Measurements from ENCODE around the gene ABO.
"Not testable (repeated sequence)": the region's sequence is repeated elsewhere in the genome, so short reads cannot be mapped to it uniquely, and the experiment has no call there.

Gene ABO

GRCh38 chr9:133261753-133262120, 13.3 kb downstream of the ABO start:
- no peak for DNase-seq

- DNase-seq, result no peak
Observed at GRCh38 chr9:133261103-133261752, 13.8 kb downstream of the ABO start.

- no peak for DNase-seq
Observed at GRCh38 chr9:133260334-133261102, 14.5 kb downstream of the ABO start.

GRCh38 chr9:133258061-133259015, 16.7 kb downstream of the ABO start:
- DNase-seq, result no peak

- DNase-seq, result no peak
Observed at GRCh38 chr9:133257465-133257956, 17.5 kb downstream of the ABO start.

GRCh38 chr9:133256686-133257091, 18.3 kb downstream of the ABO start:
- DNase-seq, result no peak

- DNase-seq, result no peak
Observed at GRCh38 chr9:133256136-133256461, 18.9 kb downstream of the ABO start.

- no peak for DNase-seq
Observed at GRCh38 chr9:133255371-133256135, 19.4 kb downstream of the ABO start.

GRCh38 chr9:133254471-133254870, 20.5 kb downstream of the ABO start:
- DNase-seq, result no peak

- no peak for DNase-seq
Observed at GRCh38 chr9:133253268-133253667, 21.7 kb downstream of the ABO start.

- no peak for DNase-seq
Observed at GRCh38 chr9:133252301-133253020, 22.5 kb downstream of the ABO start.

- DNase-seq, result no peak
Observed at GRCh38 chr9:133251773-133252172, 23.2 kb downstream of the ABO start.

- DNase-seq, result not testable (repeated sequence)
Observed at GRCh38 chr9:133251221-133251620, 23.8 kb downstream of the ABO start.

GRCh38 chr9:133250741-133251170, 24.2 kb downstream of the ABO start:
- DNase-seq, result no peak

- no peak for DNase-seq
Observed at GRCh38 chr9:133249337-133249736, 25.7 kb downstream of the ABO start.

GRCh38 chr9:133248726-133249295, 26.2 kb downstream of the ABO start:
- no peak for DNase-seq

- no peak for DNase-seq
Observed at GRCh38 chr9:133247632-133248031, 27.4 kb downstream of the ABO start.

- DNase-seq, result no peak
Observed at GRCh38 chr9:133246991-133247390, 28.0 kb downstream of the ABO start.

- DNase-seq, result no peak
Observed at GRCh38 chr9:133246562-133246961, 28.4 kb downstream of the ABO start.

- no peak for DNase-seq
Observed at GRCh38 chr9:133242991-133243390, 32.0 kb downstream of the ABO start.

GRCh38 chr9:133242241-133242640, 32.8 kb downstream of the ABO start:
- no peak for DNase-seq

All from inflammatory macrophage treated with lipopolysaccharide for 4 hours (primary cell).